PFSK-1 (cell line): ENCODE results near the gene KIRREL2.

ENCODE experiments used
- FOXP2 ChIP-seq: optimal IDR thresholded peaks from 2 replicates; pipeline ENCODE3; 2011; ENCODE audit warnings: borderline replicate concordance, control low read depth, inconsistent platforms; ENCODE audit not compliant: insufficient read depth; ENCODE audit errors: extremely low read length, extremely low read depth
- POLR2AphosphoS5 ChIP-seq: IDR thresholded peaks from 2 replicates; pipeline ENCODE4 v1.6.1; 2012; ENCODE audit warnings: low read depth, mild to moderate bottlenecking, control low read depth, low read length, moderate library complexity
- REST ChIP-seq, 2 experiments: IDR thresholded peaks; 2 replicates each; pipeline versions ENCODE4 v1.6.1 to v1.8.0; 2011 to 2012; ENCODE audit warnings: low read depth in 2 of 2, low read length in 2 of 2, control low read depth in 1 of 2, inconsistent platforms in 1 of 2, mild to moderate bottlenecking in 1 of 2, moderate library complexity in 1 of 2; ENCODE audit not compliant: insufficient read depth in 1 of 2
- SIN3A ChIP-seq: IDR thresholded peaks from 2 replicates; pipeline ENCODE4 v1.6.1; 2012; ENCODE audit warnings: mild to moderate bottlenecking, low read length, moderate library complexity, borderline replicate concordance; ENCODE audit not compliant: insufficient read depth
- TAF1 ChIP-seq: IDR thresholded peaks from 2 replicates; pipeline ENCODE4 v1.6.1; 2012; ENCODE audit warnings: low read length, control low read depth, borderline replicate concordance; ENCODE audit not compliant: insufficient read depth

KIRREL2 gene

GRCh38 chr19:35860436-35860817 is 3.7 kb downstream of the KIRREL2 start:
- TF ChIP-seq POLR2AphosphoS5 = no peak
- no peak for TF ChIP-seq FOXP2
- TF ChIP-seq TAF1 = no peak
- TF ChIP-seq REST (IDR thresholded peaks at IDR 0.05; ENCODE audit: insufficient read depth in 1 of 2, low read depth in 2 of 2, low read length in 2 of 2) = no peak
- no peak for TF ChIP-seq SIN3A

- TF ChIP-seq SIN3A (no peak), REST (IDR thresholded peaks at IDR 0.05; ENCODE audit: insufficient read depth in 1 of 2, low read depth in 2 of 2, low read length in 2 of 2) (no peak), POLR2AphosphoS5 (no peak), FOXP2 (no peak), TAF1 (no peak)
Observed at GRCh38 chr19:35860818-35861639, 4.3 kb downstream of the KIRREL2 start.

GRCh38 chr19:35861640-35862160 is 5.0 kb downstream of the KIRREL2 start:
- TF ChIP-seq POLR2AphosphoS5 (no peak), SIN3A (no peak), TAF1 (no peak), FOXP2 (no peak), REST (IDR thresholded peaks at IDR 0.05; ENCODE audit: insufficient read depth in 1 of 2, low read depth in 2 of 2, low read length in 2 of 2) (no peak)

- TF ChIP-seq FOXP2 = no peak
- TF ChIP-seq POLR2AphosphoS5 = no peak
- no peak for TF ChIP-seq REST (IDR thresholded peaks at IDR 0.05; ENCODE audit: insufficient read depth in 1 of 2, low read depth in 2 of 2, low read length in 2 of 2)
- no peak for TF ChIP-seq SIN3A
- TF ChIP-seq TAF1 = no peak
Observed at GRCh38 chr19:35862528-35862927, 5.8 kb downstream of the KIRREL2 start.

GRCh38 chr19:35863018-35863417 is 6.3 kb downstream of the KIRREL2 start:
- TF ChIP-seq TAF1 (no peak), SIN3A (no peak), FOXP2 (no peak), POLR2AphosphoS5 (no peak), REST (IDR thresholded peaks at IDR 0.05; ENCODE audit: insufficient read depth in 1 of 2, low read depth in 2 of 2, low read length in 2 of 2) (no peak)
